ENCODE data around the gene DCTN5. TPM values are rescaled to one million over a fixed set of nuclear protein-coding genes. Genes with fewer than 3 reads are reported as not detected.

Gene DCTN5
- 23.0 and 25.6 TPM in 2 replicates for total RNA-seq

DNA sequence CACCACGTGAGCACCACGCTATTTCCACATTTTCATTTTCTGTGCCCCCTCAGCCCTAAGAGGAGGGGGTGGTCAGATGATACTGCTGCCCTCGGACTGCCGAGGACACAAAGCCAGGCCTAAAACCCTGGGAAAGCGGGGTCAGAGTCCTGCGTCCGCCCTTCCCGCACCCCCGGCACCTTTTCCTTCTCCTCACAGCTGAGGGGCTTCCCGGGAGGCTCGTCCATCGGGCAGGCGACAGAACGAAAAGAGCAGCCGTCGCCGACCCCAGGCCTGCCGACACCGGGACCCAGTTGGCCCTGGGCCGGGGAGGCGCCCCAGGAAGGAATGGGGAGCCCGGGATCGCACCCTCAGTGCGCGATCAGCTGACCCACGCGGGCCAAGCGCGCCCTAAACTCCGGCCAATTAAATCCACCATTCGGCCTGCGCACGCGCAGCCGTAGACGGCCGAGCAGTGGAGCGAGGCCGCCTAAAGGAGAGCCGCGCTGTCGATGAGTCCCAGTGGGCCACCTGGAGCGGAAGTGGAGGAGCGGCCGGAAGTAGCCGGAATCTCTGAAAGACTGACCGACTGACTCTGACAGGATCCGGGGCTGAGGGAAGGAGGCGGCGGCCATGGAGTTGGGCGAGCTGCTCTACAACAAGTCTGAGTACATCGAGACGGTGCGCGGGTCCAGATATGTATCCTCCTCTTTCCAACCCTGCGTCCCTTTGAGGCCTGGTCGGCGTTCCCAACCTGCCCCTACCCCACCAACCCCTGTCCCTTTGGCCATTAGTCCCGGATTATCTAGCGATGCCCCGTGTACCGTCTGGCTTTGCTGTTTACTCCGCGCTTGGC lies at the start of gene DCTN5, which contains the start of gene PALB2:
Gene DCTN5, plus strand, starts transcription at position 536 of the 835 bp plus-strand sequence. Its CDS starts 77 bp downstream, at position 613.
Gene PALB2, minus strand, starts transcription at position 380 of the 835 bp plus-strand sequence. Its CDS starts 153 bp downstream, at position 227.

GRCh38 chr16:23595951-23596720 lies 45.1 kb upstream of the DCTN5 start, which contains the start of gene NDUFAB1:
Gene NDUFAB1, minus strand, starts transcription at chr16:23596316. Its CDS starts 26 bp downstream, at chr16:23596290.

DNA sequence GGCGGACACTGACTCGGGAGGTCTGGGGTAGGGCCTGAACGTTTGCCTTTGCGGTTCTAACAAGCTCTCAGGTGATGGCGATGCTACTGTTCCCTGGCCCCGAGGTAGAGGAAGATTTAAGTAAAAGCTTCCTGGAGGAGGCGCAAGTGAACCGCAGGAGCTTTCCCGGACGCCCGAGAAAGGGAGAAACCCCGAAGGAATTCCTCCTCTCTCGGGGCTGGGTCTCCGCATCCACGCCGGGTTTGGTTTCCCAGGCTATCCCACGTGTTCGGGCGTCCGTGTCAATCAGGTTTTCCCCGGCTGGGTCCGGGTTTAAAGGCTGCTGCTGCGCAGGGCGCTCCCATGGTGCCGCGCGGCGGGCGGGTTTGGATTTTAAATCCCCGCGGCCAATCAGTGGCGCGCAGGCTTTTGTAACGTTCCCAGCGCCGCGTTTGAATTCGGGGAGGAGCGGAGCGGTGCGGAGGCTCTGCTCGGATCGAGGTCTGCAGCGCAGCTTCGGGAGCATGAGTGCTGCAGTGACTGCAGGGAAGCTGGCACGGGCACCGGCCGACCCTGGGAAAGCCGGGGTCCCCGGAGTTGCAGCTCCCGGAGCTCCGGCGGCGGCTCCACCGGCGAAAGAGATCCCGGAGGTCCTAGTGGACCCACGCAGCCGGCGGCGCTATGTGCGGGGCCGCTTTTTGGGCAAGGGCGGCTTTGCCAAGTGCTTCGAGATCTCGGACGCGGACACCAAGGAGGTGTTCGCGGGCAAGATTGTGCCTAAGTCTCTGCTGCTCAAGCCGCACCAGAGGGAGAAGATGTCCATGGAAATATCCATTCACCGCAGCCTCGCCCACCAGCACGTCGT lies 37.4 kb downstream of the DCTN5 start, which contains the start of gene PLK1:
Gene PLK1, plus strand, starts transcription at position 460 of the 844 bp plus-strand sequence. Its CDS starts 44 bp downstream, at position 504.

DNA sequence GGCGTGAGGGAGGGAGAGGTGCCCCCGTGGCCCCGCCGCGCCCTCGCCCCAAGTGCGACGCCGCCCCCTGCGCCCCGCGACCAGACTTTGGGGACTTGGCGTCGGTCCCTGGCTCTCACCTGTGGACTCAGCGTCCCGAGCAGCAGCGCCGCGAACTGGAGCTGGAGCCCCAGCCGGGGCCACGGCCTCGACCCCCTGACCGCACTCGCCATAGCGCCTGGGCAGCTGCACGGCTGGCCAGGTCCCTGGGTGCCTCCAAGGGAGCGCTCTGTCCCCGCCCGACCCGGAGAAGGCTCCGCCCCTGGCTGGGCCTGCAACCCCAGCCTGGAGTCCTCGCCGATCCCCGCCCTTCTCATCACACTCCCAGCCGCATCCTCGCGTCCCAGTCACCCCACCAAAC lies 71.7 kb downstream of the DCTN5 start, which contains the start of gene ERN2:
Gene ERN2, minus strand, starts transcription at position 247 of the 400 bp plus-strand sequence. Its CDS starts 35 bp downstream, at position 212.

Other genes starting within 250 kb of the DCTN5 start
- 3.9 and 7.6 TPM in 2 replicates for gene COG7, start 188.3 kb upstream of the DCTN5 start, total RNA-seq
- gene GGA2, start 131.0 kb upstream of the DCTN5 start, total RNA-seq = 22.4 and 35.5 TPM in 2 replicates
- 22.5 and 46.0 TPM in 2 replicates for gene EARS2, start 84.1 kb upstream of the DCTN5 start, total RNA-seq
- 91.5 and 165 TPM in 2 replicates for gene UBFD1, start 83.7 kb upstream of the DCTN5 start, total RNA-seq
- gene NDUFAB1, start 45.1 kb upstream of the DCTN5 start, total RNA-seq = 79.9 and 91.7 TPM in 2 replicates
- 7.6 and 9.2 TPM in 2 replicates for gene PALB2, start 156 bp upstream of the DCTN5 start, total RNA-seq
- gene PLK1, start 37.4 kb downstream of the DCTN5 start, total RNA-seq = 3.6 and 4.2 TPM in 2 replicates
- gene ERN2, start 71.8 kb downstream of the DCTN5 start, total RNA-seq = 0.47 TPM in 1 of 2 replicates, not detected in the other
- not detected in 2 replicates for gene CHP2, start 113.6 kb downstream of the DCTN5 start, total RNA-seq
- not detected in 2 replicates for gene PRKCB, start 194.5 kb downstream of the DCTN5 start, total RNA-seq

Data from pericardium fibroblast (primary cell).